ENCODE results near the gene CFAP43. TPM values are rescaled to one million over a fixed set of nuclear protein-coding genes. Genes with fewer than 3 reads are reported as not detected.

Gene CFAP43
- 0.35 TPM in 1 of 2 replicates, not detected in the other for total RNA-seq (2013; cell fraction: nucleolus; rRNA removed)
- total RNA-seq (2014; rRNA removed) (0.06 TPM in 1 of 2 replicates, not detected in the other), total RNA-seq (2014; rRNA removed; fragmentation: Illumina TruSeq; extraction: Trizol) (not detected in 2 replicates), total RNA-seq (2021) (not detected in 2 replicates), polyA plus RNA-seq (2011; rRNA removed) (0.06 and 0.07 TPM in 2 replicates), polyA plus RNA-seq (2014; fragmentation: Illumina TruSeq; extraction: Trizol) (not detected in 2 replicates), polyA plus RNA-seq (2014; fragmentation: Nextera tagmentation; extraction: Ambion mirVana) (under 1 TPM in 1 of 2 experiments, not detected in 1; 0.10 TPM), polyA plus RNA-seq (2014; rRNA removed) (not detected in 2 replicates), polyA plus RNA-seq (2016; fragmentation: Nextera tagmentation; extraction: Ambion mirVana) (under 1 TPM; 0.11 to 0.14 TPM), polyA minus RNA-seq (2011; rRNA and poly(A)+ RNA removed) (not detected in 2 replicates), Bru-seq, nascent RNA (percentile 16 among the genes with signal in this experiment), BruChase-seq, experiment 1, labeled RNA remaining after a 6-hour chase (percentile 20 among the genes with signal in this experiment), BruChase-seq, experiment 2, labeled RNA remaining after a 2-hour chase (percentile 10 among the genes with signal in this experiment)
- not detected for polyA plus RNA-seq (2011; ENCODE audit: low read depth)
- 0.06 TPM in 1 of 2 replicates, not detected in the other for polyA plus RNA-seq (2011; cell fraction: cytosol; rRNA removed)
- polyA plus RNA-seq (2011; cell fraction: nucleus; rRNA removed), result 0.12 TPM in 1 of 2 replicates, not detected in the other
- polyA plus RNA-seq (2012), result 0.05 and 0.25 TPM in 2 replicates
- polyA minus RNA-seq (2011; cell fraction: cytosol; rRNA and poly(A)+ RNA removed), result not detected in 2 replicates
- polyA minus RNA-seq (2011; cell fraction: nucleus; rRNA and poly(A)+ RNA removed), result not detected in 2 replicates
- long read RNA-seq, experiment 1, result 0 reads
- long read RNA-seq, experiment 2, partial matches to known transcripts, result 0 of 1 reads
- long read RNA-seq, experiment 2, other reads (novel, unspliced or antisense), result 1 of 1 reads

DNA sequence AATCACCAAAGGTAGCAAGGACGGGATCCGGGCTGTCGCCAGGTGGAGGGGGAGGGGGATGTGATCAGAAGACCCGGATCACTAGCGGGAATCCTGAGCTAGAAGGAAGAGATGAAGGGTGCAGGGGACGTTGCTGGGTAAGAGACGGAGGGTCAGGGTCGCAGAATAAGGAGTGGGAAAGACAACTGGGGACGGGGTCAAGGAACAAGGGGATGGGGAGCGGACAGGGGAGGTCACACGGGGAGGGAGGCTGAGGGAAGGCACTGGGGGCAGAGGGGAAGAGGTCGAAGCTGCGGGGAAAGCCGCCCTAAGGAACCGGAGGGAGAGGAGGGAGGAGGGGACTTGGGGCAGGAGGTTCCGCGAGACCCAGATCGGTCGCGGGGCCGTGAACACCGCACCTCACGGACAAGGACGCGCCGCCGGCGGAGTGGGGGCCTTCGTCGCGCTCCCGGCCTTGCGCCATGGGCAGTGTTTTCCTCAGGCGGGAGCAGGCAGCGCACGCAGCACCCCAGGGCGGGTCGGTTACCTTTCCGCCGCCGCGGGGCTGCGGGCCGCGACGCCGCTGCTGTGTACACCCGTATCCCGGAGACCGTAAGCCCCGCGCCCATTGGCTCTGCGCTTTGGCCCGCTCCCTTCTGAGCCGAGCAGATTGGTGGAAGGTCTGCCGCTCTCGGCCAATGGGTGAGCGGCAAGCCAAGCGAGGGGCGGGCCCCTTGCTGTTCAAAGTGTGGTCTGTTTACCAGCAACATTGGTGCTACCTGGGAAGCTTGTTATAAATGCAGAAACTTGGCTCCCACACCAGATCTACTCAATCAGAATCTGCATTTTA lies at the start of gene CFAP43:
Gene CFAP43, minus strand, starts transcription at position 581 of the 829 bp plus-strand sequence. Its CDS starts 118 bp downstream, at position 463.
- SMC1A ChIA-PET (ENCODE audit: uncharacterized antibody, unreplicated experiment), result interaction anchor here (0.6 kb wide), 1 partner anchor 67 kb away, joined by 3 read pairs; no protein-coding TSS in a partner anchor
- CTCF ChIA-PET, result interaction anchor here (1.4 to 1.6 kb wide), 2 partner anchors 35 to 43 kb away, joined by 3 to 4 read pairs; no protein-coding TSS in a partner anchor
- H3K36me3 ChIP-seq (ENCODE audit: control insufficient read depth in 2 of 2, insufficient read depth in 2 of 2, low read length in 1 of 2), result no peaks in the 10 kb centered on the region
- H2AFZ ChIP-seq (ENCODE audit: control insufficient read depth, low read depth, low read length), result peak within 1 kb of the TSS; percentile 82
- in situ Hi-C loops (cut with MboI) (no loop called here), intact Hi-C loops (cut with micrococcal nuclease; ENCODE audit: unreplicated experiment) (no loop called here)
- FAIRE-seq (peak; percentile 98), ATAC-seq (peak; percentile 100), DNase-seq (ENCODE audit: low read depth, low spot score) (peak; percentile 75)
- WGBS (ENCODE audit: insufficient coverage, insufficient replicate concordance, low lambda C conversion rate, missing lambda C conversion rate), result 6% methylated on average over 38 of the region's 60 CpGs
- H4K20me1 ChIP-seq (ENCODE audit: control insufficient read depth, insufficient read depth), result no peaks in the 10 kb centered on the region
- BruUV-seq (replicated peaks), result no TSS peak
- H3K4me1 ChIP-seq (ENCODE audit: control insufficient read depth, insufficient read depth, low read length), result no peaks in the 10 kb centered on the region
- POLR2A ChIA-PET, result interaction anchor here (1.4 kb wide), 1 partner anchor 23 kb away, joined by 4 read pairs; the partner anchor contains the start of gene GSTO1
- peak within 1 kb of the TSS; percentile 46 for H3K4me3 ChIP-seq
- peak within 1 kb of the TSS; percentile 58; the same call in 1 of the 2 replicates for H3K9ac ChIP-seq (ENCODE audit: control insufficient read depth, insufficient read depth, low read length)
- no peak within 1 kb of the TSS for H3K27ac ChIP-seq (ENCODE audit: control insufficient read depth, insufficient read depth)
- RAD21 ChIA-PET (ENCODE audit: unreplicated experiment), result no interaction called here
- peak within 1 kb of the TSS; percentile 99 for H3K4me2 ChIP-seq (ENCODE audit: control insufficient read depth, insufficient read depth)
- no peaks in the 10 kb centered on the region for H3K27me3 ChIP-seq (replicated peaks in 1 of 2; ENCODE audit: control insufficient read depth in 2 of 2, insufficient read depth in 2 of 2, low read length in 1 of 2)
- no peaks in the 10 kb centered on the region for H3K79me2 ChIP-seq (ENCODE audit: control insufficient read depth, insufficient read depth, low read length)
- H3K9me3 ChIP-seq (replicated peaks; ENCODE audit: control insufficient read depth, insufficient read depth, low read length), result no peaks in the 10 kb centered on the region
- TF ChIP-seq POLR2A (IDR thresholded peaks at IDR 0.05; ENCODE audit: low read depth, low read length) (peak; percentile 39; the same call in 1 of the 2 replicates), CREM (IDR thresholded peaks at IDR 0.05; ENCODE audit: low read depth) (peak; percentile 45; the same call in 1 of the 2 replicates), PAX8 (IDR thresholded peaks at IDR 0.05) (no peak), ZNF622 (IDR thresholded peaks at IDR 0.05) (no peak), EGR1 (IDR thresholded peaks at IDR 0.05; ENCODE audit: borderline replicate concordance in 1 of 2, low read depth in 2 of 2, low read length in 2 of 2) (no peak), MTA3 (IDR thresholded peaks at IDR 0.05; ENCODE audit: borderline replicate concordance, low read length) (no peak), ATF7 (IDR thresholded peaks at IDR 0.05; ENCODE audit: low read depth) (no peak), KDM1A (IDR thresholded peaks at IDR 0.05; ENCODE audit: borderline replicate concordance) (no peak), TCF3 (IDR thresholded peaks at IDR 0.05; ENCODE audit: borderline replicate concordance, insufficient read depth, low read depth, low read length) (no peak), NFYB (IDR thresholded peaks at IDR 0.05; ENCODE audit: insufficient read depth, low read depth, low read length) (peak; percentile 84), CHD2 (IDR thresholded peaks at IDR 0.05; ENCODE audit: borderline replicate concordance, low read depth, low read length) (peak; percentile 93), SUPT20H (IDR thresholded peaks at IDR 0.05; ENCODE audit: borderline replicate concordance, control insufficient read depth, low read depth, low read length) (no peak), TCF7 (IDR thresholded peaks at IDR 0.05; ENCODE audit: borderline replicate concordance) (no peak), ELK1 (IDR thresholded peaks at IDR 0.05; ENCODE audit: low read depth, low read length) (no peak), FOXM1 (IDR thresholded peaks at IDR 0.05; ENCODE audit: low read depth, low read length) (peak; percentile 56; the same call in 1 of the 2 replicates)
- TF ChIP-seq, protein P1, sequence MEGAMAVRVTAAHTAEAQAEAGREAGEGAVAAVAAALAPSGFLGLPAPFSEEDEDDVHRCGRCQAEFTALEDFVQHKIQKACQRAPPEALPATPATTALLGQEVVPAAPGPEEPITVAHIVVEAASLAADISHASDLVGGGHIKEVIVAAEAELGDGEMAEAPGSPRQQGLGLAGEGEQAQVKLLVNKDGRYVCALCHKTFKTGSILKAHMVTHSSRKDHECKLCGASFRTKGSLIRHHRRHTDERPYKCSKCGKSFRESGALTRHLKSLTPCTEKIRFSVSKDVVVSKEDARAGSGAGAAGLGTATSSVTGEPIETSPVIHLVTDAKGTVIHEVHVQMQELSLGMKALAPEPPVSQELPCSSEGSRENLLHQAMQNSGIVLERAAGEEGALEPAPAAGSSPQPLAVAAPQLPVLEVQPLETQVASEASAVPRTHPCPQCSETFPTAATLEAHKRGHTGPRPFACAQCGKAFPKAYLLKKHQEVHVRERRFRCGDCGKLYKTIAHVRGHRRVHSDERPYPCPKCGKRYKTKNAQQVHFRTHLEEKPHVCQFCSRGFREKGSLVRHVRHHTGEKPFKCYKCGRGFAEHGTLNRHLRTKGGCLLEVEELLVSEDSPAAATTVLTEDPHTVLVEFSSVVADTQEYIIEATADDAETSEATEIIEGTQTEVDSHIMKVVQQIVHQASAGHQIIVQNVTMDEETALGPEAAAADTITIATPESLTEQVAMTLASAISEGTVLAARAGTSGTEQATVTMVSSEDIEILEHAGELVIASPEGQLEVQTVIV (IDR thresholded peaks at IDR 0.05; ENCODE audit: borderline replicate concordance, partially characterized antibody), result no peak

Measured in GM12878 (cell line).